Thoracic aorta (tissue), 2 donors: ENCODE results near the gene NPDC1. TPM values are rescaled to one million over a fixed set of nuclear protein-coding genes. Genes with fewer than 3 reads are reported as not detected.
A peak's percentile ranks its signal among the peaks of the same experiment; 100 is the strongest.

Experiments
- ATAC-seq: fragments of 150-250 bp; one replicate; pipeline ENCODE4 v1.8.0; 2017; ENCODE audit warnings: low read depth; ENCODE audit not compliant: insufficient number of reproducible peaks, low FRiP score
- DNase-seq: peaks from one replicate; pipeline ENCODE4 v3.0.0-alpha.2; 2020; ENCODE audit warnings: low spot score
- H3K27ac ChIP-seq, 2 donors: fragments of 200-600 bp; sonication (generic); 1 replicate in 1 of 2; 2 replicates in 1 of 2; pipeline ENCODE4 v1.5.1; 2016; ENCODE audit warnings: mild to moderate bottlenecking in 2 of 2, moderate library complexity in 2 of 2
- H3K27me3 ChIP-seq: fragments of 200-600 bp; sonication (generic); replicated peaks from 2 replicates; pipeline ENCODE4 v1.6.0; 2016; ENCODE audit warnings: mild to moderate bottlenecking; ENCODE audit not compliant: insufficient read depth
- H3K36me3 ChIP-seq: fragments of 200-600 bp; sonication (generic); one replicate; pipeline ENCODE4 v1.5.1; 2016
- H3K4me1 ChIP-seq, 2 donors: fragments of 200-600 bp; sonication (generic); 1 replicate in 1 of 2; 2 replicates in 1 of 2; pipeline versions ENCODE4 v1.5.1 to v1.6.0; 2016; ENCODE audit warnings: low read depth in 2 of 2, mild to moderate bottlenecking in 1 of 2; ENCODE audit not compliant: control insufficient read depth in 1 of 2
- H3K4me3 ChIP-seq: fragments of 200-600 bp; sonication (generic); 2 replicates; pipeline ENCODE4 v1.5.1; 2016; ENCODE audit warnings: mild to moderate bottlenecking
- H3K9me3 ChIP-seq: fragments of 200-600 bp; sonication (generic); 2 replicates; pipeline ENCODE4 v1.5.1; 2016
- CTCF ChIP-seq: fragments of 200-600 bp; sonication (generic); IDR thresholded peaks from one replicate; pipeline ENCODE4 v1.5.1; 2019; ENCODE audit warnings: antibody characterized with exemption
- total RNA-seq, 2 donors: library from RNA; depleted of rRNA; stranded (reverse); fragments of >200 nt; gene quantifications; one replicate each; pipeline versions ENCODE4 v1.1.0 to v1.2.3, GENCODE V29; 2016

NPDC1 gene
- 10 to 100 TPM; 71.5 to 95.8 TPM for total RNA-seq

- DNase-seq (no peak), ATAC-seq (no peak)
Observed at GRCh38 chr9:137046088-137046787, at the start of gene NPDC1. Gene NPDC1 (minus strand): TSS chr9:137046177. CDS start chr9:137045989, 188 bp downstream.

GRCh38 chr9:137089232-137089947 lies 43.4 kb upstream of the NPDC1 start:
- Histone ChIP-seq H3K9me3 (no peaks in the 10 kb centered on the region), H3K27ac (no peak overlapping the region), H3K4me3 (no peak overlapping the region), H3K36me3 (no peaks in the 10 kb centered on the region), H3K4me1 (peaks cover 12 to 20% of the 10 kb centered on the region in 2 donors), H3K27me3 (no peaks in the 10 kb centered on the region)
- ATAC-seq (no peak), DNase-seq (no peak)
- no peak for TF ChIP-seq CTCF

More at GRCh38 chr9:137046088-137046787, at the start of gene NPDC1:
- Histone ChIP-seq H3K27ac (peak within 1 kb of the TSS in 1 of 2 donors; percentile 58), H3K9me3 (no peaks in the 10 kb centered on the region), H3K27me3 (peaks cover 14% of the 10 kb centered on the region), H3K4me3 (peak within 1 kb of the TSS; percentile 72), H3K36me3 (no peaks in the 10 kb centered on the region), H3K4me1 (peaks cover 15 to 27% of the 10 kb centered on the region in 2 donors)
- TF ChIP-seq CTCF = peak; percentile 77

GRCh38 chr9:137088121-137088520 lies 42.1 kb upstream of the NPDC1 start:
- H3K27ac ChIP-seq = no peak overlapping the region
- no peaks in the 10 kb centered on the region for H3K9me3 ChIP-seq
- H3K4me1 ChIP-seq = peaks cover 12 to 27% of the 10 kb centered on the region in 2 donors
- H3K4me3 ChIP-seq = no peak overlapping the region
- TF ChIP-seq CTCF = no peak
- ATAC-seq (no peak), DNase-seq (no peak)
- no peaks in the 10 kb centered on the region for H3K27me3 ChIP-seq
- no peaks in the 10 kb centered on the region for H3K36me3 ChIP-seq

GRCh38 chr9:137087409-137087925 lies 41.5 kb upstream of the NPDC1 start:
- TF ChIP-seq CTCF = no peak

More at GRCh38 chr9:137087409-137087925, 41.5 kb upstream of the NPDC1 start:
- DNase-seq (no peak), ATAC-seq (no peak)
- Histone ChIP-seq H3K27me3 (no peaks in the 10 kb centered on the region), H3K4me1 (peaks cover 12 to 29% of the 10 kb centered on the region in 2 donors), H3K27ac (peak overlapping the region; percentile 85 to 91), H3K4me3 (peak overlapping the region; percentile 87), H3K9me3 (no peaks in the 10 kb centered on the region), H3K36me3 (no peaks in the 10 kb centered on the region)
